ENCODE results near the gene PCDH12.

Gene PCDH12

DNA sequence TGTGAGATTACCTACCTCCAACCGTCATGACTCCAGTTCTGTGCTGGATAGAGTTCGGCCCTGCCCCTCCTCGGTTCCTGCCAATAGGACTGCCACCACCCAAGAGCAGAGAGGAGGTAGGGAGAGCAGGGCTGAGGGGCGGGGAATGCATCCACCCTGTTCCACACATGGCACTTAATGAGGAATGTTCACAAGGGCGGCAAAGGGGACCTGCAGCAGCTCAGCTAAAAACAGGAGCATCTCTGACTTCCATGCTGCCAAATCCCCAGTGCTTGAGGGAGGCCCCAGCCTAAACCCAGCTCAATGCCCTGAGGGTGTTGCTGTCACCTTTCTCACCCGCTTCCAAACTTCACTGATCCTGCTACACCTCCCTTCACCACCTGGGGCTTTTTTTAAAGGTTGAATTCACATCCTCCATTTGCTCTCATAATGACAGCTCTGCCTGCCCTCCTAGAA, 42.1 kb downstream of the PCDH12 start:
- TF ChIP-seq, protein P1, sequence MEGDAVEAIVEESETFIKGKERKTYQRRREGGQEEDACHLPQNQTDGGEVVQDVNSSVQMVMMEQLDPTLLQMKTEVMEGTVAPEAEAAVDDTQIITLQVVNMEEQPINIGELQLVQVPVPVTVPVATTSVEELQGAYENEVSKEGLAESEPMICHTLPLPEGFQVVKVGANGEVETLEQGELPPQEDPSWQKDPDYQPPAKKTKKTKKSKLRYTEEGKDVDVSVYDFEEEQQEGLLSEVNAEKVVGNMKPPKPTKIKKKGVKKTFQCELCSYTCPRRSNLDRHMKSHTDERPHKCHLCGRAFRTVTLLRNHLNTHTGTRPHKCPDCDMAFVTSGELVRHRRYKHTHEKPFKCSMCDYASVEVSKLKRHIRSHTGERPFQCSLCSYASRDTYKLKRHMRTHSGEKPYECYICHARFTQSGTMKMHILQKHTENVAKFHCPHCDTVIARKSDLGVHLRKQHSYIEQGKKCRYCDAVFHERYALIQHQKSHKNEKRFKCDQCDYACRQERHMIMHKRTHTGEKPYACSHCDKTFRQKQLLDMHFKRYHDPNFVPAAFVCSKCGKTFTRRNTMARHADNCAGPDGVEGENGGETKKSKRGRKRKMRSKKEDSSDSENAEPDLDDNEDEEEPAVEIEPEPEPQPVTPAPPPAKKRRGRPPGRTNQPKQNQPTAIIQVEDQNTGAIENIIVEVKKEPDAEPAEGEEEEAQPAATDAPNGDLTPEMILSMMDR (IDR thresholded peaks at IDR 0.05; ENCODE audit: low read length), result peak; percentile 9; the same call in 1 of the 2 replicates
- TF ChIP-seq EZH2 (optimal IDR thresholded peaks at IDR 0.05; ENCODE audit: low read depth, low read length), result no peak
- no peak for TF ChIP-seq EZH2phosphoT487 (IDR thresholded peaks at IDR 0.05; ENCODE audit: low read length)
- no peaks in the 10 kb centered on the region for H3K36me3 ChIP-seq (replicated peaks; ENCODE audit: insufficient read depth, low read length)
- no peak overlapping the region for H3K4me2 ChIP-seq (ENCODE audit: low read depth, low read length)
- no peak for DNase-seq
- H3K4me3 ChIP-seq (ENCODE audit: low read length), result no peak overlapping the region
- peak overlapping the region; percentile 31; the same call in 1 of the 2 replicates for H3K27ac ChIP-seq (ENCODE audit: low read length)
- H2AFZ ChIP-seq (ENCODE audit: low read length), result peak overlapping the region; percentile 47; the same call in 1 of the 2 replicates
- no peaks in the 10 kb centered on the region for H3K9me3 ChIP-seq (replicated peaks; ENCODE audit: insufficient read depth, low read length)
- H3K79me2 ChIP-seq (ENCODE audit: low read length), result no peaks in the 10 kb centered on the region
- no peaks in the 10 kb centered on the region for H3K27me3 ChIP-seq (replicated peaks; ENCODE audit: insufficient read depth, low read length)
- no peak overlapping the region for H3K9ac ChIP-seq (ENCODE audit: low read length)
- peaks cover 28% of the 10 kb centered on the region for H3K4me1 ChIP-seq (ENCODE audit: low read length)
- no peaks in the 10 kb centered on the region for H3K9me2 ChIP-seq (replicated peaks; ENCODE audit: insufficient read depth, low read length)
- peaks cover 15% of the 10 kb centered on the region; the same call in 1 of the 2 replicates for H3F3A ChIP-seq (ENCODE audit: insufficient read depth, low read length)
- H4K20me1 ChIP-seq (ENCODE audit: insufficient read depth, low read length), result no peaks in the 10 kb centered on the region

DNA sequence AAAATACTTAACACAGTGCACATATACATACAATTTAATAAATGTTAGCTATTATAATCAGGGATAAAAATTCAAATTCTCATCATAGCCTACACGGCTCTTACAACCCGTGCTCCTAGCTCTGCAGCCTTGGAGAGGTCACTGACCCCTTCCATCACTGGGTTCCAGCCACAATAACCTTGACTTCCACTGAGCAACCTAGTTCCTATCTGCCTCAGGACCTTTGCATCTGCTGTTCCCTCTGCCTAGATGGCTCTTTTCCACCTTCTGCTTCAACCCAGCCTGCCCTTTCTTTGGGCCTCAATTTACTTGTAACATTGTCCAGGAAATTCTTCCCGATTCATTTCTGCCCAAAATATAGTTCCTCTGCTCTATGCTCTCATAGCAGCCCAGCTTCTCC, 43.2 kb downstream of the PCDH12 start:
- Histone ChIP-seq H4K20me1 (ENCODE audit: insufficient read depth, low read length) (no peaks in the 10 kb centered on the region), H3F3A (ENCODE audit: insufficient read depth, low read length) (peaks cover 13% of the 10 kb centered on the region; the same call in 1 of the 2 replicates), H3K79me2 (ENCODE audit: low read length) (no peaks in the 10 kb centered on the region), H3K9ac (ENCODE audit: low read length) (peak overlapping the region; percentile 61; the same call in 1 of the 2 replicates), H3K9me3 (replicated peaks; ENCODE audit: insufficient read depth, low read length) (no peaks in the 10 kb centered on the region), H3K27ac (ENCODE audit: low read length) (no peak overlapping the region; the same call in 1 of the 2 replicates), H3K4me3 (ENCODE audit: low read length) (peak overlapping the region; percentile 39; the same call in 1 of the 2 replicates), H3K4me2 (ENCODE audit: low read depth, low read length) (peak overlapping the region; percentile 70), H2AFZ (ENCODE audit: low read length) (peak overlapping the region; percentile 45; the same call in 1 of the 2 replicates), H3K4me1 (ENCODE audit: low read length) (peaks cover 28% of the 10 kb centered on the region), H3K36me3 (replicated peaks; ENCODE audit: insufficient read depth, low read length) (no peaks in the 10 kb centered on the region), H3K27me3 (replicated peaks; ENCODE audit: insufficient read depth, low read length) (no peaks in the 10 kb centered on the region), H3K9me2 (replicated peaks; ENCODE audit: insufficient read depth, low read length) (no peaks in the 10 kb centered on the region)
- TF ChIP-seq EZH2phosphoT487 (IDR thresholded peaks at IDR 0.05; ENCODE audit: low read length) (no peak), EZH2 (optimal IDR thresholded peaks at IDR 0.05; ENCODE audit: low read depth, low read length) (no peak)
- TF ChIP-seq, protein P1 (IDR thresholded peaks at IDR 0.05; ENCODE audit: low read length), result no peak
- no peak for DNase-seq

DNA sequence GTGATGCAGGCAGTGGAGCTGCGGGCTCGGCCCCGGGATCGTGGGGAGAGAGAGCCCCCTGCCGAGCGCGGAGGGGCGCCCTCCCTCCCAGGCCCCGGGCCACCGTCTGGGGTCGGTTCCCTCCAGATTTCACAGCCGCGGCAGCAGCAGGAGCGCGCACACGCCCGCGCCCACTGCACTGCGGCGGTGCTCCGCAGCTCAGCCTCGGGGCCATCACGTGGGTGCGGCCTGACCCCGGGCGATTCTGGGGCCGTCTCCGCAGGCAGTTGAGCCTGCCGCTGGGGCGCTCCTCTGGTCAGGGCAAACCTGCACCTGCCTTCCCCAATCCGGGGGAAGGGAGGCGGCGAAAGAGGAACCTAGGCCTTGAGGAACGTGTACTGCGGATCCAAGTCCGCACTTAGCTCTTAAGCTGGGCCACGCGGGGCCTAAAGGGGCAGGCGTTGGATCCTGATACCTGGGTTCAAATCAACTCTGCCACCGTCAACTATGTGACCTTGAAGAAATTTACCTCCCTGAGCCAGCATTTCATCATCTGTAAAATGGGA, 43.7 kb downstream of the PCDH12 start:
- Histone ChIP-seq H3K9ac (ENCODE audit: low read length) (peak overlapping the region; percentile 61; the same call in 1 of the 2 replicates), H3F3A (ENCODE audit: insufficient read depth, low read length) (peaks cover 13% of the 10 kb centered on the region; the same call in 1 of the 2 replicates), H3K79me2 (ENCODE audit: low read length) (no peaks in the 10 kb centered on the region), H3K4me1 (ENCODE audit: low read length) (peaks cover 24% of the 10 kb centered on the region), H2AFZ (ENCODE audit: low read length) (peak overlapping the region; percentile 45), H3K9me2 (replicated peaks; ENCODE audit: insufficient read depth, low read length) (no peaks in the 10 kb centered on the region), H4K20me1 (ENCODE audit: insufficient read depth, low read length) (no peaks in the 10 kb centered on the region), H3K9me3 (replicated peaks; ENCODE audit: insufficient read depth, low read length) (no peaks in the 10 kb centered on the region), H3K4me3 (ENCODE audit: low read length) (peak overlapping the region; percentile 39), H3K36me3 (replicated peaks; ENCODE audit: insufficient read depth, low read length) (no peaks in the 10 kb centered on the region), H3K27ac (ENCODE audit: low read length) (peak overlapping the region; percentile 19; the same call in 1 of the 2 replicates), H3K4me2 (ENCODE audit: low read depth, low read length) (peak overlapping the region; percentile 70), H3K27me3 (replicated peaks; ENCODE audit: insufficient read depth, low read length) (no peaks in the 10 kb centered on the region)
- no peak for TF ChIP-seq EZH2 (optimal IDR thresholded peaks at IDR 0.05; ENCODE audit: low read depth, low read length)
- TF ChIP-seq, protein P1 (IDR thresholded peaks at IDR 0.05; ENCODE audit: low read length), result peak; percentile 29
- DNase-seq, result peak; percentile 82

Measured in MM.1S (cell line).